GM19043 (cell line): ENCODE data around the gene TTYH1.

Experiments used
- ATAC-seq: cut with Tn5 transposase; IDR thresholded peaks from one replicate; pipeline ENCODE4 v1.9.1; 2021; ENCODE audit warnings: low read depth; ENCODE audit not compliant: unreplicated experiment

Gene TTYH1

DNA sequence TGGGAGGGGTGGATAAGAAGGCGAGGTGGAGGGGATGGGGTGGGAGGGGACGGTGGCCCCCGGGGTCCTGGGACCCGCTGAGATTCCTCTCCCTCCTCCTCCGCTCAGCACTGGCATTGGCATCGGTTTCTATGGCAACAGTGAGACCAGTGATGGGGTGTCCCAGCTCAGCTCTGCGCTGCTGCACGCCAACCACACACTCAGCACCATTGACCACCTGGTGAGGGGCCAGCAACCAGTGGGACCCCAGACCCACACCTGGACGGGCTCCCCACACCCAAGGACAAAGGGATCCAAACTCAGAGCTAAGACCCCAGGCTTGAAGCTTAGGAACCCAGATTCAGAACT lies 5.9 kb downstream of the TTYH1 start:
- no peak for ATAC-seq

DNA sequence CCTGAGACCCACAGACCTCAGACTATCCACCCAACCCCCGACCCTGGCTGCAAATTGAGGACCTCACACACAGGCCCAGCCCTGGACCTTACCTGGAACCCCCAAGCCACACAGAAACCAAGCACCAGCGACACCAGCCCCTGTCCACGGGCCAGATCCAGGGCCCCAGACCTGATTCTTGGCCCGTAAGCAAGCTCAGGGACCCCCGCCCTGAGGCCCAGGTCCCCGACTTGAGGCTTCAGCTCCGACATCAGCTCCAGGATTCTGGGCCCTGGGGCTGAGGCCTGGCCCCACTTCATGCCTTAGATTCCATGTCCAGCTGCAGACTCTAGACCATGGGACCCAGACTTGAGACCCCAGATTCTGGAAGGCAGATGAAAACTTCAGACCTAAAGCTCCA lies 6.3 kb downstream of the TTYH1 start:
- ATAC-seq: no peak

DNA sequence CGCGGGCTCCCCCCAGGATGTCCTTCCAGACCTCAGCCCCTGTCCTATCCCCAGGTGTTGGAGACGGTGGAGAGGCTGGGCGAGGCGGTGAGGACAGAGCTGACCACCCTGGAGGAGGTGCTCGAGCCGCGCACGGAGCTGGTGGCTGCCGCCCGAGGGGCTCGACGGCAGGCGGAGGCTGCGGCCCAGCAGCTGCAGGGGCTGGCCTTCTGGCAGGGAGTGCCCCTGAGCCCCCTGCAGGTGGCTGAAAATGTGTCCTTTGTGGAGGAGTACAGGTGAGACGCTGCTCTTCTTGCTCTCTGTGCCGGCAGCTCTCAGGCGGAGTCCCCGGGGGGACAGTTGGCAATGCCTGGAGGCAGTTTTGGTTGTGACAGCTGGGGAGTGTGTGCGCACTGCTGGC lies 6.9 kb downstream of the TTYH1 start:
- no peak for ATAC-seq

DNA sequence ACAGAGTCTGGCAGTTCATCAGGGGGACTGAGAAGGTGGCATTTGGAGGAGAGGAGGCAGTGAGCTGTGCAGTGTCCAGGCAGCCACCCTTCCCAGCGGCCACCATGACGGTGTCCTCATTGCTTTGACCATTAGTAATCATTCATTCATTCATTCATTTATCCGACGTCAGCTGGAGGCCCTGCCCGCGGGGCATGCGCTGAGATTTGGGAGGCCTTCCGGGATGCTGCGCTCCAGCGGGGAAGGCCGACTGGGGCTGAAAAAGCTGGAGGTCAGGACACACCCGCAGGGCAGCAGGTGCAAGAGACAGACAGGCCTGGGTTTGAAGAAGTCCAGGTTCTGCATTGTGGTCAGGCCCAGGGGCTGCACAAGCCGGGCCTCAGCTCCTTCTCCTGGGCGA lies 8.9 kb downstream of the TTYH1 start:
- no peak for ATAC-seq

DNA sequence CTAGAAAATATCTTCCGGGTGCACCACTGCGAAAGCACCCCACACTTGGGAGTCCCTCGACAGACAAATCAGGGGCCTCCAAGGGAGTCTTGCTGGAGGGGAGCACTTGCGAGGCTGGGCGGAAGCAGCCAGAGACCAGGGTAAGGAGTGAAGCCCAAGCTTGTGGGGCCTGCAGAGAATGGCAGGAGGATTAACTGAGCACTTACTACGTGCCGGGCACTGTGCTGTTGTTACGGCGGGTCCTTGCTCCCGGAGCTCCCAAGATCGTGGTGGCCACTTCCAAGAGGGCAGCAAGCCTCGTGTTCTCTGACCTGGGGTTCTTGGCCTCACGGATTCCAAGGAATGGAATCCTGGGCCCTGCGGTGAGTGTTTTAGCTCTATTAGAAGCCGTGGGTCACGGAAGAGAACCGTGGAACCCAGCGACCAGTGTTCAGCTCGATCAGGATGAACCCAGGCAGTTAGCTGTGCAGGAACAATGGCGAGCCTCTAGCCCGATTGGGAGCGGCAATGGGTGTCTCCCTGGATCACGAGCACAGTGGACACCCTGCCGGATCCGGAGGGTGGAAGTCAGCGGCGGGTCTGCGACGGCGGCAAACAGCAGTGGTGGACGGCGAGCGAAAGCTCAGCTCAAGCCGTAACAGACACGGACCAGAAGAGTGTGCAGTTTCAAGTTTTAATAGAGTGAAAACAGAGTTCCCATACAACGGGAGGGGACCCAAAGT lies 9.6 kb downstream of the TTYH1 start:
- no peak for ATAC-seq

DNA sequence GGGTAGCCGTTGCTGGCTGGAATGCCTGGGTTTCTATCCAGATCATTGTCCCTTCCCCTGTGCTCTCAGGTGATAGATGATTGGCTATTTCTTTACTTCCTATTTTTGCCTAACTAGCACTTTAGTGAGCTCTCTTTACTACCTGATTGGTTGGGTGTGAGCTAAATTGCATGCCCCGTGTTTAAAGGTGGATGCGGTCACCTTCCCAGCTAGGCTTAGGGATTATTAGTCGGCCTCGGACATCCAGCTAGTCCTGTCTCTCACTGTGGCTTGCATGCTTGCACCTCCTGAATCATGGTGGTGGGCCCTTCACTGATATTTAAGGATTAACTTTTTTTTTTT lies 10.1 kb downstream of the TTYH1 start:
- ATAC-seq: no peak

DNA sequence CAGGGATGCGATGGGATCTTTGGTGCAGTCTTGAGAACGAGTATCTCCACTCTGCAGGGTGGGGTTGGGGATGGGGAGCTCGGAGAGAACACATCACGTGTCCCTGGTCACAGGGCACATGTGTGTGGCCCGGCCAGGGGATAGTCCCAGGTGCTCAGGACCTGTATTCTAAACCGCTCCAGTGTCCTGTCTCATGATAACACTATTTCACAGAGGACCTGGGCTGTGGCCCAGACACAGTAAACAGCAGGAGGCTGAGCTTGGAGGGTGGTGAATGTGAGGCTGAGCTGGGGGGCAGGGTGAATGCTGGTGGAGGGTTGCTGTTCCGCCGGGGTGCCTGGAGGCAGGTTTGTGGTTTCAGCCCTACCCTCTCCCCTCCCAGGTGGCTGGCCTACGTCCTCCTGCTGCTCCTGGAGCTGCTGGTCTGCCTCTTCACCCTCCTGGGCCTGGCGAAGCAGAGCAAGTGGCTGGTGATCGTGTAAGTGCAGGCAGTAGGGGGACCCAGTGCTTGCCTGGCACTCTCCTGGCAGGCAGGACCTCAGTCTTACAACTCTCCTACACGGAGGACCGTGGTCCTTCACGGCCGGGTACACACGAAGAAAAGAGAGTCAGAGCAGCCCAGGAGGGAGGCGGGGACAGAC lies 11.1 kb downstream of the TTYH1 start:
- no peak for ATAC-seq

DNA sequence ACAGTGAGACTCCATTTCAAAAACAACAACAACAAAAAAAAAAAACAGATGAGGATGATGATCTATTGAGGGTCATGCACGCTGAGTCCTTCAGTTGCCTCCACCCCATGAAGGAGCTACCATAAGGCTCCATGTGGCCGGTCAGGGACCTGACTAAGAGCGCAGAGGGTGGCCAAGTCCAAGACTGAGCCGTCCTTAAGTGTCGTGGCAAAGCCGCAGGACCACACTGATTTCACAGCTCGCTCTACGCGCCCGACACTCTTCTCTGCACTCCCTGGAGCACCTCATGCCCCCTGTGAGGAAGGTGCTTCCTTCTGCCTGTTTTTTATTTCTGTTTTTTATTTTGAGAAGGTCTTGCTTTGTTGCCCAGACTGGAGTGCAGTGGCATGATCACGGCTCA lies 12.3 kb downstream of the TTYH1 start:
- ATAC-seq: no peak

DNA sequence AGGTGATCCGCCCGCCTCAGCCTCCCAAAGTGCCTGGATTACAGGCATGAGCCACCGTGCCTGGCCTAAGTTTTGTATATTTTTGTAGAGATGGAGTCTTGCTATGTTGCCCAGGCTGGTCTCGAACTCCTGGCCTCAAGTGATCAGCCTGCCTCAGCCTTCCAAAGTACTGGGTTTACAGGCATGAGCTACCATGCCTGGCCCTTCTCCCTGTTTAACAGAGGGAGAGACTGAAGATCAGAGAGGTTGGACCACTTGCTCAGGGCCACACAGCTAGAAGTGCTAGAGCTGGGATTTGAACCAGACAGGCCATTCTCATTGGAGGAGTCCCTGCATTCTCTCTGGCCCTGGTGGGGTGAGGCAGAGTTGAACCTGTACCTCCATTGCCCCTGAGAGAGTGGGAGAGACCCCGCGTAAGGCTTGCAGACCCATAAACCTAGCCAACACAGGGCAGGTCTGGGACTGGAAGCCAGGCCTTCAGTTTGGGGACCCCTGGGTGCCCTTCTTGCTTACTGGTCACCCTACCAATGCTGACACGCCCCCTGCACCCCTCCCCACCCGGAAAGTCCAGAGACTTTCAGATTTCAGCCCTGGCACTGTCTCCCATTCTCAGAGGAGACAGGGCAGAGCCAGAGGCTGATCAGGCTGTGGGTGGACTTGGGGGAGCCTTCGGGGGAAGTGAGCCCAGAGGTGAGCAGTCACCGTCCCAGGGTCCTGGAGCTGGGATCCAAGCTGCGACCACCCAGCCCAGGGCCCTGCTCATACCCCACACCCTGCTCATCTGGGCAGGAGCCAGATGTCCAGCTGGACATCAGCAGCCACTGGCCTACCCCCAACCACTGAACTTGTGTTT lies 13.3 kb downstream of the TTYH1 start:
- no peak for ATAC-seq

DNA sequence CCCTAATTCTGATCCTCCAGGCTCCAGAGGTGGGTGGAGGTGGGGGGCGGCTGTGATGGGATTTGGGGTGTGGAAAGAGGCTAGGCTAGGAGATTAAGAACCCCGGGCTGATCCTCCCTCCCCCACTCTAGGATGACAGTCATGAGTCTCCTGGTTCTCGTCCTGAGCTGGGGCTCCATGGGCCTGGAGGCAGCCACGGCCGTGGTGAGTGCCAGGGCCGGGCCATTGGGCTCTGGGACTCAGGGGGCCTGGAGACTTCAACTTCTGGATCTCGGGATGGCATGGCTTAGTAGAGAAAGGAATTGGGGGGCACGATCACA lies 13.9 kb downstream of the TTYH1 start:
- ATAC-seq: no peak

DNA sequence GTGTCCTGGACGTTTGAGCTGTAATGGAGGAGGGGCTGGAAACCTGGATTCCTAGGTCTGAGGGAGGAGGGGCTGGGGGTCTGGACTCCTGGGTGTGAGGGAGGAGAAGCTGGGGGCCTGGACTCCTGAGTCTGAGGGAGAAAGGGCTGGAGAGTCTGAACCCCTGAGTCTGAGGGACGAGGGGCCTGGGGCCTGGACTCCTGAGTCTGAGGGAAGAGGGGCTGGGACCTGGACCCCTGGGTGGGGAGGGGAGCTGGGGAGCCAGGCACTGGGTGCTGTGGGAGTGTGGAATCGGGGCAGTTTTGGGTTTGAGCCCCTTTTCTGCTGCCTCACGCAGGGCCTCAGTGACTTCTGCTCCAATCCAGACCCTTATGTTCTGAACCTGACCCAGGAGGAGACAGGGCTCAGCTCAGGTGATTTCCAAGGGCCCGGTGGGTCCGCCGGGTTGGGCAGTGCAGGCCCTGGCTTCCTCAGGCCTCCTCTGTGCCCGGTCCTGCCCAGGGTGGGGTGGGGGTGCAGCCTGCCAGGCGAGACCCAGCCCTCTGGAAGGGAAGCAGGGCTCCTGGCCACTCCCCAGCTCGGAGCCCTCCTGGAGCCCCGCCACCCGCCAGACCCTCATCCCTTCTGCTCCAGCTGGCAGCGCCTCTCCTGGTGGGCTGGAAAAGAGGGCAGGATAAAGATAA lies 14.4 kb downstream of the TTYH1 start:
- no peak for ATAC-seq

DNA sequence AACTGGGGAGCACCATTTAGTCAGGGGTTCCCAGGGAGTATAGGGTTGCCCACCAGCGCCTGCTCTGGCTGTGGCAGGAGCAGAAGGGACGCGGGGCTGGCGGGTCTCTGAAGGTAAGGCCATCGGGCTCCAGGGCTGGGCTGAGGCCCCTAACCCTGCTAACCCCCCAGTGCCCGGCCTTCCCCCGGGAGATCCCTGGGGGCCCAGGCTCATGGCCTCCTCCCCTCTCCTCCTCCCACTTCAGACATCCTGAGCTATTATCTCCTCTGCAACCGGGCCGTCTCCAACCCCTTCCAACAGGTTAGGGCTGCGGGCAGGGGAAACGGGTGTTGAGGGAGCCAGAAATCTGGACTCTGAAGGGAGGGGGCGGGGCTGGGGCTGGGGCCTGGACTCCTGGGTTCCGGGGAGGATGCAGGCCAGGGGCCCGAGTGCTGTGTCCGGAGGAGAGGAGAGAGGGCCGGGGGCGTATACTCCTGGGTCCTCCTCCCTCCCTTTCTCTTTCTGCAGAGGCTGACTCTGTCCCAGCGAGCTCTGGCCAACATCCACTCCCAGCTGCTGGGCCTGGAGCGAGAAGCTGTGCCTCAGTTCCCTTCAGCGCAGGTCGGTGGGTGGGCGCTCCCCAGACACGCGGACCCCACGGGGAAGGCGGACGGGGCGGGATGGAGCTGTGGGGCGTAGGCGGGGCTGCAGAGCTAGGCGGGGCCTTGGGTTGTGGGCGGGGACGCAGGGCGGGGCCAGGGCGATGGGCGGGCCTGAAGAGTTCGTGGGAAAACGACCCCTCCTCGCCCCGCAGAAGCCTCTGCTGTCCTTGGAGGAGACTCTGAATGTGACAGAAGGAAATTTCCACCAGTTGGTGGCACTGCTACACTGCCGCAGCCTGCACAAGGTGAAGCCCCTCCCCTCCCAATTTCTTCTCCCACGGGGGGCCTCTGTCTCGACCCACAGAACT lies 15.3 kb downstream of the TTYH1 start:
- ATAC-seq: no peak

DNA sequence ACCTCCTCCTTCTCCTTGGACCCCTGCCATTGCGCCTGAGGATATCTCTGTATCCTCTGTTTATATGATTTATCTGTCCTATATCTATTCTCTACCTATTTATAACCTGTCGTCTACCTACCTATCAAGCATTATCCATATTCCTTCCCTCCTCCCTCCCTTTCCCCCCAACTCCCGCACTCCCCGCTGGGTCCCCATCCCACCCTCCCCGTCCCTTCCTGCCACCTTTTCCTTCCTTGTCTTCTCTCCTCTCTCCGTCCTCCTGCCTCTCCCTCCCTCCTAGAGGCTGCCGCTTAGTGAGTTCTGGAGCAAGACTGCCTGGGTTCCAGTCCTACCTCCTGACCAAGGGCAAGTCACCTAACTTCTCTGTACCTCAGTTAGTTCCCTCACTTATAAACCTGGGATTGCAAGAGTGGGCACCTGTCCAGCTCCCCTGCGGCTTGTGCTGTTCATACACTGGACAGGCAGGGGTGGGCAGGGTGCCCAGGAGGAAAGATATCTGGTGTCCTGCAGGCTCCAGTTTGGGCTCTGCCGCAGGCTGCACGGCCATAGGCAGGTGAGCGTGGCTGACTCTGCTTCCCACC lies 16.1 kb downstream of the TTYH1 start:
- ATAC-seq: no peak

DNA sequence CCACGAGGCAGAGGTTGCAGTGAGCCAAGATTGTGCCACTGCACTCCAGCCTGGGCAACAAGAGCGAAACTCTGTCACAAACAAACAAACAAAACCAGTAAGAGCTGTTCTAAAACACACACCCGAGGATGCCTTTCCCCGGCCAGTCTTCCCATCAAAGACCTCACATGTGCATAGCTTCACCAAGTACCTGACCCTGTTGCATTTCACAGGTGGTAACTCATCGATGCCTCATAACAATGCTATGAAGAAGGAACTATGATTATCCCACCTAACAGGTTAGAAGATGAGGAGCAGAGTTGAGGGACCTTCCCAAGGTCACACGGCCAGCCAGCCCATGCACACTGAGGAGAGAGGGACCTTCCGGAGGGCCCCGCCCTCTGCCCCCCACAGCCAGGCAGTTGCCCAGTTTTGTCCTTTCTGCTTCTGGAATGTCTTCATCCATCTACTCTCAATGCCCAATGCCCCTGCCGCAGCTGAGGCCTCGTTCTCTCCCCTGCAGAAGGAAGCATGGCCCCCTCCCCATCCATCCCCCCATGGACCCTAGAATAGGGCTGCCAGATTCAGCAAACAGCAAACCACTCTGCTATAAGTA lies 17.0 kb downstream of the TTYH1 start:
- no peak for ATAC-seq

DNA sequence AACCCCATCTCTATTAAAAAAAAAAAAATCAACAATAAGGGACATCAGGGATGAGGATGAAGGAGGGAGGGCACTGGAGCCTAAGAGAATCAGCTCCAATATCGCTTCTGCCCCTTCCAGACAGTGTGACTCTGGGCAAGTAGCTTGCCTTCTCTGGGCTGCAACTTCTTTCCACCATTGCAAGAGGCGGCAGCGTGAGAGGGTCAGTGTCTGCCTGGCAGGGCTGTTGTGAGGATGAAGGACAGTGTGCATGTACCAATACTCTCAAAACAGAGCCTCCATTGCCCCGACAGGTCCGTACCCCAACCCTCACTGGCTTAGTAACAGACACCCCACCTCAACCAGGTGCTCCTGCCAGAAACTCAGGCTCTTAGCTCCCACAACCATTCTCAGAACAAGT lies 18.4 kb downstream of the TTYH1 start:
- ATAC-seq: no peak

DNA sequence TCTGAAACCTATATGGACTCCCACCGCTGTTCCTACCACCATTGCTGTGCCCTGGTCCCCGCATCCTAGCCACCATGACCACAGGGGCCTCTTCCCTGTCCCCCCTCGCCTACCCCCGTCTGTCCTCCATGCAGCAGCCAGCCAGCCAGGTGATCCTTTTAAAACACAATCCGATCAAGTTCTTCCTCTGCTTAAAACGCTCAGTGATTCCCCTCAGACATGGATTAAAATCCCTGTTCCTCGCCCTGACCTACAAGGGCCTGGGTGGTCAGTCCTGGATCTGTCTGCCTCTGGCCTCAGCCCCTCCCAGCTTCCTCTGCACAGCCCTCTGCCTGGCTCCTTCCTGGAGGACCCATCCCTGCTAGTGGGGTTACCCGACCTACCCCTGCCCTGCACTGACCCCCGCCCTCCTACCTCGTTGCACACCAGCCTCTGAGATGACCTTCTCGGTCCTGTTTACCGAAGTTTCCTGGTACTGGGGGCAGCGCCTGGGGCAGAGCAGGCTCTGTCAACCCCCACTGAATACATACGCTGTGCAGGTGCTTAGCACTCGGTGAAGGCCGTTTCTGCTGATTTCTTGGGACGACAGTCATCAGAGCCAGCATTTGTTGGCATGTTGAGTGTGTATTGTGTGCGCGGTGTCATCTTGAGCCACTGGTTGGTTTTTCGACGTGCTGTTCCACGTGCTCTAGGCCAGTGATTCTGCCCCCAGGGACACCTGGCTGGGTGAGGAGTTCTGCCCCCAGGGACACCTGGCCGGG lies 19.0 kb downstream of the TTYH1 start:
- ATAC-seq: no peak

DNA sequence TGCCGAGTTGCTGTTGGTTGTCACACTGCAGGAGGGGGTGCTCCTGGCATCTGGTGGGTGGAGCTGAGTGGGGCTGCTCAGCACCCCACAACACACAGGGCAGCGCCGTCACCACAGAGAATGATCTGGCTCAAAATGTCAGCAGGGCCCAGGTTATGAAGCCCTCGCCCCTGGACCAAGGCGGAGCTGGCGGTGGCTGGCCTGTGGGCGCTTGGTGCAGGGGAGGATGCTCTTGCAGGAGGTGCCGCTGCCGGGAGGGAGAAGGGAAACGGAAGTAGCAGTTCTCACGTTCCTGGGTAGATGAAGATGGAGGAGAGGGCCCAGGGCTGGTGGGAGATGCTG lies 19.6 kb downstream of the TTYH1 start:
- ATAC-seq: no peak

DNA sequence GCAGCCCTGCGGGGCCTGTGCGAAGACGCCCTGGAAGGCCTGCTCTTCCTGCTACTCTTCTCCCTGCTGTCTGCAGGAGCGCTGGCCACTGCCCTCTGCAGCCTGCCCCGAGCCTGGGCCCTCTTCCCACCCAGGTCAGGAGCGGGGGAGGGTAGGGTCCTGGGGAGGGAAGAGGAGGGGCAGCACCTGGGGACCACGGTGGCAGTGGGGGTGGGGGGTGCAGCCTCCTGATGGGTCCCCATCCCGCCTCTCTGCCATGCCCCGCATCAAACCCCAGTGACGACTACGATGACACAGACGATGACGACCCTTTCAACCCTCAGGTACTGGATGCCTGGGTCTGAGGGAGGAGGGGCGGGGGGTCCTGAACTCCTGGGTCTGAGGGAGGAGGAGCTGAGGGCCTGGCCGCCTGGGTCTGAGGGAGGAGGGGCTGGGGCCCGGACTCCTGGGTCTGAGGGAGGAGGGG lies 20.3 kb downstream of the TTYH1 start:
- no peak for ATAC-seq

DNA sequence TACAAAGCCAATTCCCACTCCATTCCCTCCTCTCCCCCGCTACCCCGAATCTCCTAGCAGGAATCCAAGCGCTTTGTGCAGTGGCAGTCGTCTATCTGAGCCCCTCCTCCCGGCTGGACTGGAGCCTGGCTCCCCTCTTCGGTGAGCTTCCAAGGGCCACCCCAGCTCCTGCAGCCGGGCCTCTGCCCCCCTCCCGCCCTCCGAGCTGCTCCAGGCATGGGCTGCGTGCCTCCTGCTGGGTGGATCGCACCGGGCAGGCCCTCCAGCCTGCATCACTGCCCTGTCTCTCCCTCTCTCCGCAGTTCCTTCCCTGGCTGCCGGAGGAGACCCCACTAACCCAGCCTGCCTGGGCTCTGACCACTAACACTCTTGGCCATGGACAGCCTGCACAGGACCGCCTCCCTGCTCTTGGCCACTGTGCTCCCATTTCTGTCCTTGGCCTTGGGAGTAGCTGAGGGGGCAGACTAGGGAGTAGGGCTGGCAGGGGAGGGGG lies 20.8 kb downstream of the TTYH1 start:
- no peak for ATAC-seq
